HG03064 (cell line): ENCODE data around the gene SENP6.
A peak's percentile ranks its signal among the peaks of the same experiment; 100 is the strongest.

Experiments used
- ATAC-seq: cut with Tn5 transposase; IDR thresholded peaks from one replicate; pipeline ENCODE4 v1.9.1; 2021; ENCODE audit warnings: low read depth; ENCODE audit not compliant: unreplicated experiment

The SENP6 gene

GRCh38 chr6:75745404-75745803 lies 143.7 kb downstream of the SENP6 start:
- no peak for ATAC-seq

DNA sequence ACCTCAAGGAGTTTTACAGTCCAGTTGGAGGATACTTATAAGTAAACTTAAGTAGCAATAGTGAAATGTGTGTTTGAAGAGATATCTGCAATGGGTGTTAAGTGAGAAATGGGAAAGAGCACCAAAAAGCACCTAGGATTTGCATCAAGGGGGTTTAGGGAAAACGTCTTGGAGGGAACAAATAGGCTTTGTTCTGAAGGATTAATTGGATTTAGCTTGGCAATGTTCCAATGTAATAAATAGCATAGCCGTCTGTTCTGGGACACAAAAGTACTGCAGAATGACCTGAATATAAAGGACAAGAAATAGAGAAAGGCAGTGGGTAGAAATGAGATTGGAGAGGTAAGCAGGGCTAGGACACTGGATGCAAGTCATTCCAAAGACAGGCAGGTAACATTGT lies 144.5 kb downstream of the SENP6 start:
- ATAC-seq, result no peak

GRCh38 chr6:75747152-75747992 lies 145.7 kb downstream of the SENP6 start:
- no peak for ATAC-seq

DNA sequence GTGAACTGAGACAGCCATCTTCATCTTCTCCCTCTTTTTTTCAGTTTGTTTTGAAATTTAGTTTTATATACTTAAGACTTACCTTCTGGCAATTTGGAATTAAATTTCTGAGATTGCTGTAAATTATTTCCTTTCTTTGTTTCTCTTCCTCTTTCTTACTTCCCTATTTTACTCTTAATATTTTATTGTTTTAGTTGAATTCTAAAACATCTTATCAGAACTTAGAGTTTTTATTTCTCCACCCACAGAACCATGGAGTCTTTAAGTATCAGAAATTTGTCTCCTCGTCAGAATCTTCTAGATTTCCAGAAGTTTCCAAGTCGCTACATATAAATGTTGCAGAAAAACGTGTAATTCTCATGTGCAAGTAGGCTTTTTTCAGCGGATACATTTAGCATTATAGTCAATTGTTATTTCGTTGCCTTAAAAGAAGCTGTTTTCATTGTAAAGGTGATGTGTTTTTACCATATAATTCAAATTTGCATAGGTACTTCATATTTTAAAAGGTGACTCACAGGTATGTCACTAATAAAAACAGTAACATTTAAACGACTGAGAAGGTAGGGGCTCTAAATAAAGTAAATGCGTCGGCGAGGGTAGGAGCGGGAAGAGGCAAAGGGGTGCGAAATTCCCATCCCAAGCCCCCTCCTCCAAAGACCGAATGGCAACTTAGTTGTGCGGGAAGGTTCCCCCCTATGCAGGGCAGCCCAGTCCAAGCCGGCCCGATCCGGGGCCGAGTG lies 146.5 kb downstream of the SENP6 start:
- ATAC-seq, result no peak

DNA sequence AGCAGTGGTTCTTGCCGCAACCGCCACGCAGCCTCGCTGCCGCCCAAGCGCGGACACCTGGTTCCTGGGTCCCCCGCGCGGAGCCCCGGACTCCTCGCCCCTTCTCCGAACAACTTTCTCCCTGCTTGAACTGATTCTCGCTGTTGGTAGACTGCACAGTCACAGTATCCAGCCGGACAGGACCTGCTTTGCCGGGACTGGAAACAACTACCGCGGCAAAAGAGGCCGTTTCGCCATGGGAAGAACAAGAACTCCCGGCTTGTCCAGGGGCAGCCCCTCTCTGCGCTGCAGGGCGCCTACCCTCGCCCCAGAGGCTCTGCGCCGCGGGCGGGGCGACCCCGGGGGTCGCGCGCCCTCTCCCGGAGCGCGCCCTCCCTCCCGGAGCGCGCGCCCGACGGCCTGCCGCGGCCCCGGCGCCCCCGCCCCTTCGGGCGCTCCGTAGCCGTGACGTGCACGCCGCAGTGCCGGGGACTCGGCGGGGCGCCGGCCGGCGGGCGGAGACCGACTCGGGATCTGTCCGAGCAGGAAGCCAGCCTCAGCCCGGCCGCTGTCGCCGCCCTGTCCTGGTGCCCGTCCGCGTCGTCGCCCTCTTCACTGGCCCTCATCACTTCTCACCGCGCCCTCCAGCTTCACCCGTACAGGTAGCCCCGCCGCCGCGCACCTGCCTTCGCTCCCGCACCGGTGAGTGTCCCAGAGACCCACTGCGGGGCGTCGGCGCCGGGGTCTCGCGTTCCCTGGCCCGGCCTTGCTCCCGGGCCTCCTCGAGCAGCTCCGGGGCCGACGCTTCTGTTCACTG lies 147.3 kb downstream of the SENP6 start, which contains the start of gene MYO6:
Gene MYO6, plus strand, starts transcription at position 497 of the 796 bp plus-strand sequence. CDS start 68,309 bp downstream, outside the sequence.
- peak; percentile 83 for ATAC-seq

- no peak for ATAC-seq
Measured at GRCh38 chr6:75751443-75751842, 149.8 kb downstream of the SENP6 start.

GRCh38 chr6:75752365-75752764 lies 150.7 kb downstream of the SENP6 start:
- no peak for ATAC-seq

GRCh38 chr6:75755704-75756103 lies 154.0 kb downstream of the SENP6 start:
- ATAC-seq, result no peak

GRCh38 chr6:75757295-75757694 lies 155.6 kb downstream of the SENP6 start:
- ATAC-seq, result no peak

DNA sequence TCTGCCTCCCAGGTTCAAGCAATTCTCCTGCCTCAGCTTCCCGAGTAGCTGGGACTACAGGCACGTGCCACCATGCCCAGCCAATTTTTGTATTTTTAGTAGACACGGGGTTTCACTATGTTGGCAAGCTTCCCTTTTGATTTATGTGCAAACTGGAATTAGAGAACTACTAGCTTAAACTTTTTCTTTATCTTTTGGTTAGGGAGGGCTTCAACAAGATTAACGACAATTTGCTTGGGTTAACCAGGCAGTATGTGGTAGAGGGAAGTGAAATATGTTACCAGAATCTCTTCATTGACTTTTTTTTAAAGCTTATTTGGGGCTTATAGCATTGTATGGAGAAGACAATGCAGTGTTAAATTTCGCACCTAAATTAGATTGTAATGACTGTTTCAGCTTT lies 156.4 kb downstream of the SENP6 start:
- ATAC-seq, result no peak

- no peak for ATAC-seq
Measured at GRCh38 chr6:75759207-75759606, 157.5 kb downstream of the SENP6 start.

DNA sequence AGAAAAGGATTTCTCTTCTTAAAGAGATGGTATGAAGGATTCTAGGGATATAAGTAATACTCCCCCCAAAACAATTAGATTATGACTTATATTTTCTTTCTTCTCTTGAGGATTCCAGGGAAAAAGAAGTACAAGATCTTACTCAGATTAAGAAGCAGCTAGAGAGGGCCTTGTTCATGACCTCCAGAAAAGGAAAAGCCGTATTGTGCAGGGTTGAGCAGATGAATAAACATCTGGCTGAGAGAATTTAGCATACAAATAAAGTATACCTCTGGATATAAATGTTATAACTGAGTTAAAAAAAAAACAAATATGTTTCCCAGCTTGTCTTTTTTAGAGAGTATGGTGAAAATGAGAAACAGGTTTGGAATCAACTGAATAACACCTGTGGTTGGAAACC lies 158.6 kb downstream of the SENP6 start:
- ATAC-seq, result no peak

DNA sequence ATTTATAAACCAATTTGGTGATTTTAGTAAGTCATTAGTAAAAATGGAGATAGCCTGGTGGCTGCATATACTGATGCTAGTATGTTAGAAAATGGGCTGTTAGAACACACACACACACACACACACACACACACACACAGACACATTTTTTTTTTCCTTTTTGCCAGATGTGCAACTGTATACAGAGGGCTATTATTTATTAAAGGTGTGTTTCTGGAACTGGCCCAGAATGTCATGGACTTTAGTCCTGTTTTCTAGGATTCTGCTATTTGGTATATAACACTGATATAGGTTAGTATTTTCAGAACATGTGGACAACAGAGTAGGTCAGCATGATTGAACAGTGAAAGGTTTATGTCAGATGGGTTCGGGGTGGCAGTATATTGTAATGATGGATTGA lies 159.8 kb downstream of the SENP6 start:
- ATAC-seq, result no peak

GRCh38 chr6:75762063-75762462 lies 160.4 kb downstream of the SENP6 start:
- ATAC-seq, result no peak

DNA sequence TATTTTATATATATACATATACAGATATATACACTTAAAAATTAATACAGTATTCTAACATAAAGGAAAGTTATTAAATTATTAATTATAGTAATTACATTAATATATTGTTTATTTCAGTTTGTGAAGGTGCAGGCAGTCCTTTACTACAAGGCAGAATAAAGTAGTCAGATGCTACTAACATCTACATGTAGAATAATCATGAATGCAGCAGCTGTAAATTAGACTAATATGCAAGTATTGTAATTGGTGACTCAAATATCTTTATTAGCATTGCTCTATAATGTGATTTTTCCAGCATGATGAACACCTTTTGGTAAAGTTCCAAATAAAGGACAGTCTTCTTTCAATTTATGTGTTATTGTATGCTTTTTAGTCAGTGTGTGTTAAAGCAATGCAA lies 164.7 kb downstream of the SENP6 start:
- ATAC-seq, result no peak
